Stimulated activated naive CD8-positive, alpha-beta T cell treated with anti-CD3 and anti-CD28 coated beads, Interleukin-15, Interleukin-2, amounts not matched to agents 100 U/mL and 50 U/mL, for 24 hours (primary cell): ENCODE data around the gene GTF2H2C.
"Not testable (repeated sequence)": the region's sequence is repeated elsewhere in the genome, so short reads cannot be mapped to it uniquely, and the experiment has no call there.

Experiments used
- ATAC-seq: fragments of 150-1000 bp; cut with Tn5 transposase; one replicate; pipeline ENCODE4 v1.10.0; 2021
- DNase-seq: peaks from one replicate; pipeline ENCODE4 v3.0.0; 2021

GTF2H2C gene

GRCh38 chr5:69559908-69560330 is at the start of gene GTF2H2C:
TSS of gene GTF2H2C (plus strand) at chr5:69560191. CDS start at chr5:69565133, 4,942 bp downstream.
- peak; percentile 69 for DNase-seq

GRCh38 chr5:69510694-69511093 is 49.3 kb upstream of the GTF2H2C start:
- DNase-seq (no peak), ATAC-seq (no peak)

More at GRCh38 chr5:69559908-69560330, at the start of gene GTF2H2C:
- peak; percentile 100 for ATAC-seq

- ATAC-seq (no peak), DNase-seq (no peak)
Measured at GRCh38 chr5:69512740-69513260, 47.2 kb upstream of the GTF2H2C start.

DNA sequence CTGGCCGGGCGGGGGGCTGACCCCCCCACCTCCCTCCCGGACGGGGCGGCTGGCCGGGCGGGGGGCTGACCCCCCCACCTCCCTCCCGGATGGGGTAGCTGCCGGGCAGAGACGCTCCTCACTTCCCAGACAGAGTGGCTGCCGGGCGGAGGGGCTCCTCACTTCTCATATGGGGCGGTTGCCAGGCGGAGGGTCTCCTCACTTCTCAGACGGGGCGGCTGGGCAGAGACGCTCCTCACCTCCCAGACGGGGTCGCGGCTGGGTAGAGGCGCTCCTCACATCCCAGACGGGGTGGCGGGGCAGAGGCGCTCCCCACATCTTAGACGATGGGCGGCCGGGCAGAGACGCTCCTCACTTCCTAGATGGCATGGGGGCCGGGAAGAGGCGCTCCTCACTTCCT is 44.4 kb upstream of the GTF2H2C start:
- not testable (repeated sequence) for ATAC-seq, DNase-seq

GRCh38 chr5:69516769-69517168 is 43.2 kb upstream of the GTF2H2C start:
- DNase-seq = no peak
- ATAC-seq = no peak

DNA sequence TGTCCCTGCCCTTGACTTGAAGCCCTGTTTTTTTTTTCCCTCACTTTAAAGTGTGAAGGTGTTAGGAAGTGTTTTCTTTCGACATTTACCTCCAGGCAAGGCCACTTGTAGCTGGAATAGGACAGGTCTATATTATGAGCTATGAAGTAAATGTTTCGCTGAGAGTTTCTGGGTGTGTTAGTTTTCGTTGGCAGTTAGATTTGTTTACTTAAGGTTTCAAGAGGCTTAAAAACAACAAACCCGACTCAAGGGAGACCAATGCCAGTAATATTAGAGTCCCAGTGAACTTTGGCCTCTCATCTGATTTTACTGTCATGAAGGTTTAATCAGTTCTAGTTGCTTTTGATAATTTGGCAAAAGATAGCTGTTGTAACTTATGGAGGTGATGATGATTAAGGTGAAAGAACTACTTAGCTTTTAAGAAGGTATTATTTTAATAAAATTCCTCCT is 42.2 kb upstream of the GTF2H2C start:
- DNase-seq (no peak), ATAC-seq (no peak)

- ATAC-seq (no peak), DNase-seq (no peak)
Measured at GRCh38 chr5:69519285-69519684, 40.7 kb upstream of the GTF2H2C start.

DNA sequence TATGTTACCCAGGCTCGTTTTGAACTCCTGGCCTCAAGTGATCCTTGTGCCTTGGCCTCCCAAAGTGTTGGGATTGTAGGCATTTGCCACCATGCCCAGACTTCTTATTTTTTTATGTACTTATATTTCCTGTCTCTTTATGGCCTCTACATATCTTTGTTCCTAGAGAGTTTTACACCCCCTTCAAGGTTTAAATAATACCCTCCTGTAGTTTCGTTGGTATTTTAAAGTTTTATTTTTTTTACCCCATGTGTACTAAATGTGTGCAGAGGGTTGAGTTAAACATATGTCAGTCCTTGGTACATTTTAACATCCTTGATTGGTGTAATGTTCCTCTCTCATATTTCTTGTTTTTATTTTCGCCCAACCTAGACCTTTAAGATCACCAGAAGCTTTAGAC is 38.0 kb upstream of the GTF2H2C start:
- no peak for DNase-seq

DNA sequence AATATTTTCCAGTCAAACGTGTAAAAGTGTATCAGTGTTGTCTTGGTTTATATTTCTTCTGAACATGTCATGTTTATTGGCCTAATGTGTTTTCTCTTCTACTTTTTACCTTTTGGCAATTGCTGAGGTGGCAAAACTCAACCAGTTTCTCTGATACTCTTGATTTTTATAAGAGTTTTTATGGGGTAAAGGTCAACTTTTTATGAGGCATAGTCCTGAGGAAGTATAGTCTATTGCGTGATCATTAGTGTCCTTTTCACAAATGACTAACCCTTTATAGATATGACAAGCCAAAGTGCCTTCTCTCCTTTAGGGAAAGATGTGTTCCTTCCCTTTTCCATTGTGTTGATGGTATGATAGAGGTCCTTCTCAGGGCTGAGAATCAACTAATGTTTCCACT is 34.5 kb upstream of the GTF2H2C start:
- no peak for ATAC-seq
- DNase-seq = no peak

More for the DNA sequence above, 38.0 kb upstream of the GTF2H2C start:
- ATAC-seq = no peak

GRCh38 chr5:69526660-69527059 is 33.3 kb upstream of the GTF2H2C start:
- DNase-seq = no peak

DNA sequence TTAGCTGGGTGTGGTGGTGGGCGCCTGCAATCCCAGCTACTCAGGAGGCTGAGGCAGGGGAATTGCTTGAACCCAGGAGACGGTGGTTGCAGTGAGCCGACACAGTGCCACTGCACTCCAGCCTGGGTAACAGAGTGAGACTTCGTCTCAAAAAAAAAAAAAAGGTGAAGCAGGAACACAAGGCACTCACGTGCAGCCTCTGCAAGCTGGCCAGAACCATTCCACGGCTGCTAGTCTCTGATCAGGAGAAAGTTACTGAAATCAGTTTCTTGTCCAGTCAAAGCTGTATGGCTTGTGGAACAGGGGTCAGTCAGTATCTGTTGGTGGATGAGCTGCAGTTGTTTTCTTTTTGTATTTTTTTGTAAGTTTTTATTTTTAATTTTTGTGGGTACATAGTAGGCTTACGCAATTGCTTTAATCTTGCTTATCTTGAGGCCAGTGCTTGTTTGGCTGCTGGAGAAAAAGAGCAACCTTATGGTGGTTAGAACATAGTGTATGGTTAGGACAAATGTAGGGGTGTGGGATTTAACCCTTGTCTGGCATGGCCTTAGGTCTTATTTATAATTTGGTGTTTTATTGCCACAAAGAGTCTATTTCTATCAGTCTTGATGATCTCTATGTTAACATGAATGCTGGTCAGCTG is 32.7 kb upstream of the GTF2H2C start:
- no peak for DNase-seq
- no peak for ATAC-seq

More at GRCh38 chr5:69526660-69527059, 33.3 kb upstream of the GTF2H2C start:
- ATAC-seq = no peak

DNA sequence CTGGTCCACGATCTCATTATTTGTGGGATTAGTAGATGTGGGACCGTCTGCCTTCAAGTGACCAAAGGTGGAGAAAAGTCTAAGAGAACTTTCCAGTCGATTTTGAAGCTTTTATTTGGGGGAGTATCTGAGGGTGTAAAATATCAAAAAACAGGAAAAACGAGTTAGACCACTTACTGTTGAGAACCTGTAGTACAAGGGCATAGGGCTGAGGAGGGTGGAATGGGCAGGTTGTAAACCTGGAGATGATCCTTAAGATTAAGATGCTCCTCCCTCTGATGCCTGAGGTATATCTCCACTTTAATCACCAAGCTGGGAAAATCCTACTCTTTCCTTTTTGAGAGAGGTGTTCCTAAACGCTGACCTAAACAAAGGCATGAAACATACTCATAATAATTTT is 32.0 kb upstream of the GTF2H2C start:
- DNase-seq = no peak
- no peak for ATAC-seq

DNA sequence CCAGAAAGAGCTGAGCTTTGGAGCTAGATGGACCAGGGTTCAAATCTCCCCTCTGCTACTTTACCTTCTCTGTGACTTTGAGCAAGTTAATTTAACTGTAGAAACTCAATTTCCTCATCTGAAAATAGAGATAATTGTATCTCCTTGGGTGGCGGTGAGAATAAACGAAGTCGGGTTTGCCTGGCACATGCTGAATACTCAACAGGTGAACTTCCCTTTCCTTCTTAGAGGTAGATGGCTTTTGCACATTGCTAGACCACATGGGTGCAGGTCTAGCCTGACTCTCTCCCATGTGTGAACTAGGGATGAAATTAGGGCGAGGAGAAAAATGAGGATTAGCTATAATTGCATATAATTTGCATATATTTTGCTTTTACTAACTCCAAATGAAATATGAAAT is 31.4 kb upstream of the GTF2H2C start:
- ATAC-seq = no peak

DNA sequence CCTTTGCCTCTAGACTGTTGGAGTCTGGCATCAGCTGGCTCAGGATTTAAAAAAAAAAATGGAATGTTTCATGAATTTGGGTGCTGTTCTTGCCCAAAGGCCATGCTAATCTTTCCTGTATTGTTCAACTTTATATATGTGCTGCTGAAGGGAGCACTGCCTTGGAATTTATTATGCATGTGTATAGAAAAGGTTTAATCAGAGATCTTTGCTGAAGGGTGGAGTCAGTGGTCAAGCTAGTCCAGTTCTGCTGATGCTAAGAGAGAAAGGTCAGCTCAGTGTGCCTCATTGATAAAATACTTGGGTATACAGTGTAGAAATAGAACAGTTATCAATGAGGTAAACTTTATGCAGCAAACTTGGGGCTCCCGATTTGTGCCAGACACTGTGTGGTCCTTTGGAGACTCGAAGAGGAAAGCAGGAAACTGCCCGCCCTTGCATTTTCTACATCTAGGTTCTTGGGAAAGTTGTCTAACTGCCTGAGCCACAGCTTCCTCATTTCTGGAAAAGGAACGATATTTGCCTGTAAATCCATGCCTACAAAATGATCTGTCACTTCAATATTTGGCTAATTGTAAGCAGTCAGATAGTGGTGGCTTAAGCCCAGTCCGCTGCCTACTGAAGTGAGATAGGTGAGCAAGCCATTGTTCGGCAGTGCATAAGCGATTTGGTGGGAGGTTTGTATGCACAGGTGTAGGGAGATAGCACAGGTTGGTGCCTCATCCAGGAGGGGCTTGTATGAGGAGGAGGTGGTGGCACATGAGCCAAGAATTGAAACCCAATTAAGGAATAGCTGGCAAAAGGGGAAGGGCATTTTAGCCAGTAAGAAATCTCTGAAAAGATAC is 29.2 kb upstream of the GTF2H2C start:
- no peak for ATAC-seq
- no peak for DNase-seq

More for the DNA sequence above, 31.4 kb upstream of the GTF2H2C start:
- no peak for DNase-seq

GRCh38 chr5:69531406-69531801 is 28.6 kb upstream of the GTF2H2C start:
- no peak for ATAC-seq
- DNase-seq = no peak

GRCh38 chr5:69537911-69538310 is 22.1 kb upstream of the GTF2H2C start:
- ATAC-seq = not testable (repeated sequence)

GRCh38 chr5:69538735-69539134 is 21.3 kb upstream of the GTF2H2C start:
- not testable (repeated sequence) for DNase-seq, ATAC-seq

More at GRCh38 chr5:69537911-69538310, 22.1 kb upstream of the GTF2H2C start:
- DNase-seq = not testable (repeated sequence)

- ATAC-seq, DNase-seq: not testable (repeated sequence)
Measured at GRCh38 chr5:69541347-69541746, 18.6 kb upstream of the GTF2H2C start.

GRCh38 chr5:69542838-69543618 is 17.0 kb upstream of the GTF2H2C start:
- DNase-seq, ATAC-seq: not testable (repeated sequence)

GRCh38 chr5:69544602-69545001 is 15.4 kb upstream of the GTF2H2C start:
- ATAC-seq, DNase-seq: not testable (repeated sequence)

DNA sequence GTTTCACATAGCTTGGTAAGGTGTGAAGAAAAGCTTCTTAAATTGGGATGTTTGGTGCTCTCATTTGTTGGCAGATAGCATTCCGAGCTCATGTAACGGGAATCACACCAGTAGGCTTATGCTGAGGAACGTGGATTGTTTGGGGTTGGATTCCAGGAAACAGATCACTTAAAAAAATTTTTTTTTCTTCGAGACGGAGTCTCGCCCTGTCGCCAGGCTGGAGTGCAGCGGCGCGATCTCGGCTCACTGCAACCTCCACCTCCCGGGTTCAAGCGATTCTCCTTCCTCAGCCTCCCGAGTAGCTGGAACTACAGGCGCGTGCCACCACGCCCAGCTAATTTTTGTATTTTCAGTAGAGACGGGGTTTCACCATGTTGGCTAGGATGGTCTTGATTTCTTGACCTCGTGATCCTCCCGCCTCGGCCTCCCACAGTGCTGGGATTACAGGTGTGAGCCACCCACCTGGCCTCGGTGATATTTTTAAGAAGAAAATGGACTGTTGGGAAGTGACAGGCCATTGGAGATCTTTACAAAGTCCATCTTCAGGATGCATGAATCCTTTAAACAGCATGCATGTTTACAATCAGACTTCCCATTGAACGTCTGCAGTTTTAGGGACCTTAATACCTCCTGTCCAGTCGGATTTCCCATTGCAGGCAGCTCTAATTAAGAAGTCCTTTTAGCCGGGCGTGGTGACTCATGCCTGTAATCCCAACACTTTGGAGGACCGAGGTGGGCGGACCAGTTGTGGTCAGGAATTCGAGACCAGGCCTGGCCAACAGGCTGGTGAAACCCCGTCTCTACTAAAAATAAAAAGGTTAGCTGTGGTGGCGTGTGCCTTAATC is 818 bp downstream of the GTF2H2C start:
- ATAC-seq, DNase-seq: not testable (repeated sequence)
